Neural cell (in vitro differentiated cells): ENCODE results near the gene PCLO. TPM values are rescaled to one million over a fixed set of nuclear protein-coding genes. Genes with fewer than 3 reads are reported as not detected.

ENCODE experiments used
- H2AFZ ChIP-seq: fragments of 200-600, 300-800 bp; sonication (generic), shearing (Covaris generic); 2 replicates; pipeline ENCODE4 v1.6.0; 2014; ENCODE audit warnings: low read depth, mild to moderate bottlenecking, antibody characterized with exemption, low read length, moderate library complexity
- H3F3A ChIP-seq: fragments of 200-600 bp; shearing (Covaris generic); 2 replicates; pipeline ENCODE4 v1.6.1; 2016; ENCODE audit warnings: mild to moderate bottlenecking, moderate library complexity, mixed read lengths, antibody characterized with exemption, low read length; ENCODE audit not compliant: insufficient read depth, poor library complexity, severe bottlenecking
- H3K27ac ChIP-seq: fragments of 200-600, 300-800 bp; sonication (generic), shearing (Covaris generic); 2 replicates; pipeline ENCODE4 v1.5.1; 2014; ENCODE audit warnings: mild to moderate bottlenecking, low read length, moderate library complexity
- H3K27me3 ChIP-seq: fragments of 300-800, 200-600 bp; sonication (generic), shearing (Covaris generic); 2 replicates; pipeline ENCODE4 v1.6.0; 2014; ENCODE audit warnings: mild to moderate bottlenecking, low read depth, low read length, moderate library complexity; ENCODE audit not compliant: insufficient read depth
- H3K36me3 ChIP-seq: fragments of 300-800, 200-600 bp; sonication (generic), shearing (Covaris generic); 2 replicates; pipeline ENCODE4 v1.5.1; 2014; ENCODE audit warnings: mild to moderate bottlenecking, antibody characterized with exemption, low read length, moderate library complexity; ENCODE audit not compliant: insufficient read depth
- H3K4me2 ChIP-seq: fragments of 300-800, 200-600 bp; sonication (generic), shearing (Covaris generic); 2 replicates; pipeline ENCODE4 v1.6.0; 2014; ENCODE audit warnings: mild to moderate bottlenecking, low read length
- H3K4me3 ChIP-seq: fragments of 300-800, 200-600 bp; sonication (generic), shearing (Covaris generic); 2 replicates; pipeline ENCODE4 v1.5.1; 2014; ENCODE audit warnings: mild to moderate bottlenecking, low read length, moderate library complexity
- H3K79me2 ChIP-seq: fragments of 200-600 bp; shearing (Covaris generic); replicated peaks from 2 replicates; pipeline ENCODE4 v1.6.0; 2014; ENCODE audit warnings: mild to moderate bottlenecking, low read length, moderate library complexity; ENCODE audit not compliant: insufficient read depth
- H3K9ac ChIP-seq: fragments of 300-800, 200-600 bp; sonication (generic), shearing (Covaris generic); 2 replicates; pipeline ENCODE4 v1.6.1; 2016; ENCODE audit warnings: mild to moderate bottlenecking, low read length, mixed read lengths
- H3K9me2 ChIP-seq: fragments of 200-600 bp; shearing (Covaris generic); 2 replicates; pipeline ENCODE4 v1.6.1; 2016; ENCODE audit warnings: mild to moderate bottlenecking, low read length, mixed read lengths; ENCODE audit not compliant: insufficient read depth
- H3K9me3 ChIP-seq: fragments of 200-600, 300-800 bp; sonication (generic), shearing (Covaris generic); 2 replicates; pipeline ENCODE4 v1.6.1; 2016; ENCODE audit warnings: mild to moderate bottlenecking, mixed run types, low read length, moderate library complexity, mixed read lengths
- H4K20me1 ChIP-seq: fragments of 200-600 bp; shearing (Covaris generic); 2 replicates; pipeline ENCODE4 v1.6.1; 2016; ENCODE audit warnings: mild to moderate bottlenecking, mixed run types; ENCODE audit not compliant: insufficient read depth
- EP300 ChIP-seq: fragments of 450-650 bp; conservative IDR thresholded peaks from 2 replicates; pipeline ENCODE4 v1.6.1; 2014; ENCODE audit warnings: antibody characterized with exemption, mild to moderate bottlenecking, moderate library complexity; ENCODE audit not compliant: poor library complexity, severe bottlenecking
- EZH2 ChIP-seq: fragments of 200-600, 300-800 bp; shearing (Covaris generic), sonication (generic); IDR thresholded peaks from 2 replicates; pipeline ENCODE4 v1.6.1; 2014; ENCODE audit warnings: antibody characterized with exemption, low read length, borderline replicate concordance, mild to moderate bottlenecking; ENCODE audit not compliant: insufficient read depth, poor library complexity, severe bottlenecking
- MXI1 ChIP-seq: fragments of 450-650 bp; conservative IDR thresholded peaks from 2 replicates; pipeline ENCODE4 v1.6.1; 2014; ENCODE audit warnings: antibody characterized with exemption, mild to moderate bottlenecking; ENCODE audit not compliant: poor library complexity, severe bottlenecking
- POLR2AphosphoS5 ChIP-seq: IDR thresholded peaks from 2 replicates; pipeline ENCODE4 v1.6.1; 2012
- RAD21 ChIP-seq: fragments of 450-650 bp; conservative IDR thresholded peaks from 2 replicates; pipeline ENCODE4 v1.6.1; 2014; ENCODE audit warnings: antibody characterized with exemption, mild to moderate bottlenecking, moderate library complexity
- SMC3 ChIP-seq: fragments of 450-650 bp; conservative IDR thresholded peaks from 2 replicates; pipeline ENCODE4 v1.6.1; 2014; ENCODE audit warnings: antibody characterized with exemption, mild to moderate bottlenecking, moderate library complexity; ENCODE audit not compliant: poor library complexity
- TAF1 ChIP-seq: IDR thresholded peaks from 2 replicates; pipeline ENCODE4 v1.6.1; 2012; ENCODE audit warnings: low read depth
- polyA plus RNA-seq: library from polyadenylated mRNA; depleted of rRNA; stranded (reverse); fragments of >200 nt; gene quantifications from 2 replicates; pipeline ENCODE4 v1.2.3, GENCODE V29; 2014
- TF ChIP-seq, protein P1 (sequence below): IDR thresholded peaks from 2 replicates; pipeline ENCODE4 v1.6.1; 2012; ENCODE audit warnings: borderline replicate concordance
- TF ChIP-seq, protein P2 (sequence below): fragments of 450-650 bp; IDR thresholded peaks from 2 replicates; pipeline ENCODE4 v1.5.1; 2014; ENCODE audit warnings: antibody characterized with exemption, mild to moderate bottlenecking, moderate library complexity; ENCODE audit not compliant: poor library complexity, severe bottlenecking

Gene PCLO
- polyA plus RNA-seq, 1 donor from 2014 or later = 25.5 TPM

DNA sequence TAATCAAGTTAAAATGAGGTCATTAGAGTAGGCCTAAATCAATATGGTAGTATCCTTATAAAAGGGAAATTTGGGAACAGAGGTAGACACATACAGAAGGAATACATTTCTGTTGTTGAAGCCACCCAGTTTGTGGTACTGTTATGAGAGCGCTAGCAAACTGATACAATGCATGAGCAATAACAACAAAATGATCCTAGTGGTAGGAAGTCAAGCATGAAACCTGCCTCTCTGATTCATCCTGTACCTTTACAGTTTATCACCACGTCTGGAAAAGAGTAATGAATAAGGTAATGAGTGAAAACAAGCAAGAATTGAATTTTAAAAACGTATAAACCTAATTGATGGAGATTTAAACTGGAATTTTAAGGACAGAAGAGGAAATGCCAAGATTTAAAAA is 217.2 kb downstream of the PCLO start:
- TF ChIP-seq SMC3 = no peak
- TF ChIP-seq RAD21 = no peak
- no peak for TF ChIP-seq MXI1
- TF ChIP-seq POLR2AphosphoS5 = no peak
- TF ChIP-seq TAF1 = no peak
- TF ChIP-seq, protein P1, sequence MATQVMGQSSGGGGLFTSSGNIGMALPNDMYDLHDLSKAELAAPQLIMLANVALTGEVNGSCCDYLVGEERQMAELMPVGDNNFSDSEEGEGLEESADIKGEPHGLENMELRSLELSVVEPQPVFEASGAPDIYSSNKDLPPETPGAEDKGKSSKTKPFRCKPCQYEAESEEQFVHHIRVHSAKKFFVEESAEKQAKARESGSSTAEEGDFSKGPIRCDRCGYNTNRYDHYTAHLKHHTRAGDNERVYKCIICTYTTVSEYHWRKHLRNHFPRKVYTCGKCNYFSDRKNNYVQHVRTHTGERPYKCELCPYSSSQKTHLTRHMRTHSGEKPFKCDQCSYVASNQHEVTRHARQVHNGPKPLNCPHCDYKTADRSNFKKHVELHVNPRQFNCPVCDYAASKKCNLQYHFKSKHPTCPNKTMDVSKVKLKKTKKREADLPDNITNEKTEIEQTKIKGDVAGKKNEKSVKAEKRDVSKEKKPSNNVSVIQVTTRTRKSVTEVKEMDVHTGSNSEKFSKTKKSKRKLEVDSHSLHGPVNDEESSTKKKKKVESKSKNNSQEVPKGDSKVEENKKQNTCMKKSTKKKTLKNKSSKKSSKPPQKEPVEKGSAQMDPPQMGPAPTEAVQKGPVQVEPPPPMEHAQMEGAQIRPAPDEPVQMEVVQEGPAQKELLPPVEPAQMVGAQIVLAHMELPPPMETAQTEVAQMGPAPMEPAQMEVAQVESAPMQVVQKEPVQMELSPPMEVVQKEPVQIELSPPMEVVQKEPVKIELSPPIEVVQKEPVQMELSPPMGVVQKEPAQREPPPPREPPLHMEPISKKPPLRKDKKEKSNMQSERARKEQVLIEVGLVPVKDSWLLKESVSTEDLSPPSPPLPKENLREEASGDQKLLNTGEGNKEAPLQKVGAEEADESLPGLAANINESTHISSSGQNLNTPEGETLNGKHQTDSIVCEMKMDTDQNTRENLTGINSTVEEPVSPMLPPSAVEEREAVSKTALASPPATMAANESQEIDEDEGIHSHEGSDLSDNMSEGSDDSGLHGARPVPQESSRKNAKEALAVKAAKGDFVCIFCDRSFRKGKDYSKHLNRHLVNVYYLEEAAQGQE = no peak
- no peak for TF ChIP-seq EZH2
- TF ChIP-seq, protein P2, sequence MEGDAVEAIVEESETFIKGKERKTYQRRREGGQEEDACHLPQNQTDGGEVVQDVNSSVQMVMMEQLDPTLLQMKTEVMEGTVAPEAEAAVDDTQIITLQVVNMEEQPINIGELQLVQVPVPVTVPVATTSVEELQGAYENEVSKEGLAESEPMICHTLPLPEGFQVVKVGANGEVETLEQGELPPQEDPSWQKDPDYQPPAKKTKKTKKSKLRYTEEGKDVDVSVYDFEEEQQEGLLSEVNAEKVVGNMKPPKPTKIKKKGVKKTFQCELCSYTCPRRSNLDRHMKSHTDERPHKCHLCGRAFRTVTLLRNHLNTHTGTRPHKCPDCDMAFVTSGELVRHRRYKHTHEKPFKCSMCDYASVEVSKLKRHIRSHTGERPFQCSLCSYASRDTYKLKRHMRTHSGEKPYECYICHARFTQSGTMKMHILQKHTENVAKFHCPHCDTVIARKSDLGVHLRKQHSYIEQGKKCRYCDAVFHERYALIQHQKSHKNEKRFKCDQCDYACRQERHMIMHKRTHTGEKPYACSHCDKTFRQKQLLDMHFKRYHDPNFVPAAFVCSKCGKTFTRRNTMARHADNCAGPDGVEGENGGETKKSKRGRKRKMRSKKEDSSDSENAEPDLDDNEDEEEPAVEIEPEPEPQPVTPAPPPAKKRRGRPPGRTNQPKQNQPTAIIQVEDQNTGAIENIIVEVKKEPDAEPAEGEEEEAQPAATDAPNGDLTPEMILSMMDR = no peak
- TF ChIP-seq EP300 = no peak
- Histone ChIP-seq H3K4me3 (no peak overlapping the region), H4K20me1 (no peaks in the 10 kb centered on the region), H3K79me2 (no peaks in the 10 kb centered on the region), H2AFZ (no peak overlapping the region), H3K27ac (no peak overlapping the region), H3K36me3 (peaks cover 12% of the 10 kb centered on the region), H3K9me2 (no peaks in the 10 kb centered on the region), H3F3A (no peaks in the 10 kb centered on the region), H3K9me3 (no peaks in the 10 kb centered on the region), H3K27me3 (no peaks in the 10 kb centered on the region), H3K9ac (no peak overlapping the region), H3K4me2 (no peak overlapping the region)

GRCh38 chr7:82945056-82945455 is 217.6 kb downstream of the PCLO start:
- H3K4me3 ChIP-seq = no peak overlapping the region
- no peak overlapping the region for H2AFZ ChIP-seq

More at GRCh38 chr7:82945056-82945455, 217.6 kb downstream of the PCLO start:
- Histone ChIP-seq H4K20me1 (no peaks in the 10 kb centered on the region), H3K36me3 (peaks cover 8% of the 10 kb centered on the region), H3K4me2 (no peak overlapping the region), H3K27ac (no peak overlapping the region), H3K27me3 (no peaks in the 10 kb centered on the region), H3F3A (no peaks in the 10 kb centered on the region), H3K79me2 (no peaks in the 10 kb centered on the region), H3K9ac (no peak overlapping the region), H3K9me2 (no peaks in the 10 kb centered on the region), H3K9me3 (no peaks in the 10 kb centered on the region)
- TF ChIP-seq MXI1 (no peak), RAD21 (no peak), EP300 (no peak), EZH2 (no peak), TAF1 (no peak), SMC3 (no peak), POLR2AphosphoS5 (no peak)
- TF ChIP-seq, protein P2 = no peak
